Measurements from ENCODE around the gene PLK5. TPM values are rescaled to one million over a fixed set of nuclear protein-coding genes. Genes with fewer than 3 reads are reported as not detected.

PLK5 gene
- total RNA-seq, 1 experiment from 2014 or later: 0.57 TPM

- H3K4me2 ChIP-seq (ENCODE audit: insufficient read depth, insufficient read length, low read length): peak overlapping the region; percentile 3
- H3K56ac ChIP-seq (ENCODE audit: insufficient read length, low read depth, low read length): no peak overlapping the region
- no peak overlapping the region for H2BK20ac ChIP-seq (ENCODE audit: low read depth, low read length, poor library complexity, severe bottlenecking)
- peak overlapping the region in 1 of 2 experiments; percentile 54; a peak in 2 of 5 replicates for H3K4me3 Mint-ChIP-seq
- peaks cover 11% of the 10 kb centered on the region for H3K23me2 ChIP-seq (ENCODE audit: insufficient read length, low read depth, low read length, poor library complexity, severe bottlenecking)
- peak overlapping the region; percentile 39 for H3K18ac ChIP-seq (ENCODE audit: insufficient read length, low read depth, low read length)
- no peak overlapping the region for H2AK5ac ChIP-seq (ENCODE audit: insufficient read length, low read length)
- no peak overlapping the region for H2AFZ ChIP-seq (ENCODE audit: low read length)
- H2BK5ac ChIP-seq (ENCODE audit: insufficient read length, low read length): no peak overlapping the region
- H3K36me3 Mint-ChIP-seq (ENCODE audit: insufficient read depth in 1 of 3, low read depth in 3 of 3): no peaks in the 10 kb centered on the region
- no peaks in the 10 kb centered on the region for H4K20me1 ChIP-seq (ENCODE audit: control insufficient read depth, insufficient read depth, insufficient read length)
- H3K27me3 Mint-ChIP-seq (ENCODE audit: low read depth): peaks cover 56% of the 10 kb centered on the region
- H3K79me1 ChIP-seq (ENCODE audit: insufficient read depth, low read depth, low read length, poor library complexity, severe bottlenecking): no peaks in the 10 kb centered on the region
- no peak overlapping the region for H3K4ac ChIP-seq (ENCODE audit: low read depth, low read length)
- peak; percentile 79 for DNase-seq
- peaks cover 7 to 16% of the 10 kb centered on the region in 2 experiments for H3K9me3 Mint-ChIP-seq
- WGBS (ENCODE audit: extremely low coverage, insufficient read length, low lambda C conversion rate): no CpG with 5 or more reads among the region's 49 CpGs
- no peaks in the 10 kb centered on the region; the same call in 1 of the 2 replicates for H3K27me3 ChIP-seq (ENCODE audit: insufficient read depth, low read length)
- H3K4me1 ChIP-seq (ENCODE audit: insufficient read depth, low read length): no peaks in the 10 kb centered on the region
- no peak overlapping the region for H2BK12ac ChIP-seq (ENCODE audit: insufficient read length, low read depth, low read length)
- H3K27ac Mint-ChIP-seq: no peak overlapping the region
- no peak overlapping the region for H3K14ac ChIP-seq (ENCODE audit: insufficient read depth, low read length)
- no peaks in the 10 kb centered on the region for H3K79me2 ChIP-seq (ENCODE audit: insufficient read depth, low read length)
- no peak overlapping the region for H3K27ac ChIP-seq (ENCODE audit: insufficient read length, low read depth, low read length)
- no peak overlapping the region for H4K5ac ChIP-seq (ENCODE audit: insufficient read length, low read depth, low read length)
- peaks cover 0 to 12% of the 10 kb centered on the region in 2 experiments; a peak in 3 of 4 replicates for H3K4me1 Mint-ChIP-seq
- H3K9ac ChIP-seq (ENCODE audit: extremely low read depth, insufficient read length, low read length): no peak overlapping the region
- no peak overlapping the region for H2BK15ac ChIP-seq (ENCODE audit: low read depth, low read length)
- H4K91ac ChIP-seq (ENCODE audit: insufficient read length, low read depth, low read length): no peak overlapping the region
- no peak overlapping the region for H3T11ph ChIP-seq (ENCODE audit: low read length)
- TF ChIP-seq, protein P1, sequence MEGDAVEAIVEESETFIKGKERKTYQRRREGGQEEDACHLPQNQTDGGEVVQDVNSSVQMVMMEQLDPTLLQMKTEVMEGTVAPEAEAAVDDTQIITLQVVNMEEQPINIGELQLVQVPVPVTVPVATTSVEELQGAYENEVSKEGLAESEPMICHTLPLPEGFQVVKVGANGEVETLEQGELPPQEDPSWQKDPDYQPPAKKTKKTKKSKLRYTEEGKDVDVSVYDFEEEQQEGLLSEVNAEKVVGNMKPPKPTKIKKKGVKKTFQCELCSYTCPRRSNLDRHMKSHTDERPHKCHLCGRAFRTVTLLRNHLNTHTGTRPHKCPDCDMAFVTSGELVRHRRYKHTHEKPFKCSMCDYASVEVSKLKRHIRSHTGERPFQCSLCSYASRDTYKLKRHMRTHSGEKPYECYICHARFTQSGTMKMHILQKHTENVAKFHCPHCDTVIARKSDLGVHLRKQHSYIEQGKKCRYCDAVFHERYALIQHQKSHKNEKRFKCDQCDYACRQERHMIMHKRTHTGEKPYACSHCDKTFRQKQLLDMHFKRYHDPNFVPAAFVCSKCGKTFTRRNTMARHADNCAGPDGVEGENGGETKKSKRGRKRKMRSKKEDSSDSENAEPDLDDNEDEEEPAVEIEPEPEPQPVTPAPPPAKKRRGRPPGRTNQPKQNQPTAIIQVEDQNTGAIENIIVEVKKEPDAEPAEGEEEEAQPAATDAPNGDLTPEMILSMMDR (conservative IDR thresholded peaks at IDR 0.05): peak; percentile 96
- H4K8ac ChIP-seq (replicated peaks; ENCODE audit: insufficient read length, low read depth, low read length): no peak overlapping the region
- H3K23ac ChIP-seq (ENCODE audit: insufficient read length, low read depth, low read length): no peak overlapping the region
- H3K9me3 ChIP-seq (ENCODE audit: control insufficient read depth, low read depth, low read length): no peaks in the 10 kb centered on the region
- H2BK120ac ChIP-seq (ENCODE audit: low read depth, low read length, poor library complexity, severe bottlenecking): no peak overlapping the region
Observed at GRCh38 chr19:1503089-1503924, 20.6 kb upstream of the PLK5 start.
